GM12874 (cell line): ENCODE results near the gene PI4KB.

Experiments
- CTCF ChIP-seq: IDR thresholded peaks from 2 replicates; pipeline ENCODE4 v1.5.1; 2011; ENCODE audit warnings: low read depth, mild to moderate bottlenecking, control low read depth, low read length, moderate library complexity; ENCODE audit not compliant: insufficient read depth

Gene PI4KB

GRCh38 chr1:151254217-151255213, 72.7 kb downstream of the PI4KB start, which contains the start of gene PSMD4:
PSMD4 (plus strand) TSS chr1:151254734; CDS start chr1:151254783, 49 bp downstream.
- no peak for TF ChIP-seq CTCF

- peak; percentile 77 for TF ChIP-seq CTCF
These were observed 75.4 kb downstream of the PI4KB start for GRCh38 chr1:151251656-151252470.

DNA sequence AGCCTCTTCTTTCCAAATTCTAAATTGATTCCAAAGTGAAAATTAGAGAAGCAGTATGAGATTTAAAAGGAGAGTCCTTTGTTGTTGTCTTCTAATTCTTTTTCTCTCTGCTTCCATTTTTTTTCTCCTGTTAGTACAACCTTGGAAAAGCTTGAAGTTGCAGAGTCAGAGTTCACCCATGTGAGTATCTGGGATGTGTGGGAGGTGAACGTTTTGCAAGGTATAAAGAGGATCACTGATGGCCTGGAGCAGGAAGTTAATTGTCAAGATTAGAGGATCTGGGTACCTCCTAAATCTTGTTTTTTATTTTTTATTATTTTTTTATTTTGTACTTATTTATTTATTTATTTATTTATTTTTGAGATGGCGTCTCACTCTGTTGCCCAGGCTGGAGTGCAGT, 80.4 kb downstream of the PI4KB start:
- TF ChIP-seq CTCF: no peak

DNA sequence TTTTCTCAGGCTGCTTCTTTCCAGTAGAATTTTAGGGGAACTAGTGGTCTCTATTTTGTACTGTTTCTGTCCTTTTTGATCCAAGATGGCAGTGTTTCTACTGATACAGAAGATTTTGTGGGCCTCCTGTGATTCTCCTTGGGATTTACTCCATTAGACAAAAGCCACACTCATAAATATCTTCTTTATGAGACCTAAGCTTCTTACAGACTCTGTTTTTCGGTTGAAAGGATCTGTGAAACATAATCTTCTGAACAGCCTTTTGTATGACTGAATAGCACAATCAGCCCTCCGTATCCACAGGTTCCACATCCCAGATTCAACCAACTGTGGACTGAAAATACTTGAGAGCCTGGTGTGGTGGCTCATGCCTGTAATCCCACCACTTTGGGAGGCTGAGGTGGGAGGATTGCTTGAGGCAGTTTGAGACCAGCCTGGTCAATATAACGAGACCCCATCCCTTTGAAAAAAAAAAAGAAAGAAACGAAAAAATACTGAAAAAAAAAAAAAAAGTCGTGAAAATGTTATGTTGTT, 83.5 kb downstream of the PI4KB start:
- TF ChIP-seq CTCF: no peak

- TF ChIP-seq CTCF: no peak
These were observed 84.8 kb downstream of the PI4KB start for GRCh38 chr1:151242442-151242841.
